PC-9 (cell line): ENCODE results near the gene TBC1D22A. TPM values are rescaled to one million over a fixed set of nuclear protein-coding genes. Genes with fewer than 3 reads are reported as not detected.

Experiments used
- BruUV-seq: library from RNA; stranded (reverse); fragments of 400-500 nt; replicated peaks from 2 replicates; lab custom pipeline; 2021; lab: Mats Ljungman, UMichigan
- CTCF ChIA-PET: fragments of 300-600 bp; sonication (Branson Sonifier 250); formaldehyde crosslinking; loops from one replicate; lab custom pipeline; 2022; ENCODE audit warnings: antibody characterized with exemption; lab: Charles Lee
- POLR2A ChIA-PET: fragments of 300-600 bp; sonication (Branson Sonifier 250); formaldehyde crosslinking; loops from one replicate; lab custom pipeline; 2022; ENCODE audit warnings: antibody characterized with exemption; ENCODE audit not compliant: unreplicated experiment; lab: Charles Lee
- DNase-seq, 2 experiments: peaks; one replicate each; pipeline versions ENCODE4 v3.0.0 to v3.0.0-alpha.2; 2015 to 2022; ENCODE audit warnings: mixed read lengths in 1 of 2
- H2AFZ ChIP-seq: fragments of 200-600 bp; sonication (generic); 2 replicates; pipeline ENCODE4 v1.8.1; 2017; ENCODE audit warnings: antibody characterized with exemption
- H3F3A ChIP-seq: fragments of 200-600 bp; sonication (generic); 2 replicates; pipeline ENCODE4 v1.8.1; 2017; ENCODE audit warnings: antibody characterized with exemption, mild to moderate bottlenecking, low read depth; ENCODE audit not compliant: insufficient read depth
- H3K27ac ChIP-seq: fragments of 200-600 bp; sonication (generic); 2 replicates; pipeline ENCODE4 v1.6.1; 2016; ENCODE audit warnings: mixed run types
- H3K27me3 ChIP-seq: fragments of 200-600 bp; sonication (generic); 2 replicates; pipeline ENCODE4 v1.6.1; 2016; ENCODE audit warnings: low read depth, mixed run types; ENCODE audit not compliant: insufficient read depth
- H3K36me3 ChIP-seq: fragments of 200-600 bp; sonication (generic); 2 replicates; pipeline ENCODE4 v1.6.1; 2016; ENCODE audit warnings: low read depth, mixed run types
- H3K4me1 ChIP-seq: fragments of 200-600 bp; sonication (generic); replicated peaks from 2 replicates; pipeline ENCODE4 v1.6.1; 2016; ENCODE audit warnings: mixed run types; ENCODE audit not compliant: insufficient read depth
- H3K4me2 ChIP-seq: fragments of 200-600 bp; sonication (generic); 2 replicates; pipeline ENCODE4 v1.6.1; 2017; ENCODE audit warnings: mixed run types
- H3K4me3 ChIP-seq: fragments of 200-600 bp; sonication (generic); 2 replicates; pipeline ENCODE4 v1.6.1; 2016; ENCODE audit warnings: mixed run types
- H3K79me2 ChIP-seq: fragments of 200-600 bp; sonication (generic); 2 replicates; pipeline ENCODE4 v1.6.1; 2017; ENCODE audit warnings: low read depth, mixed run types
- H3K9me2 ChIP-seq: fragments of 200-600 bp; sonication (generic); 2 replicates; pipeline ENCODE4 v1.8.1; 2017; ENCODE audit warnings: mild to moderate bottlenecking; ENCODE audit not compliant: insufficient read depth
- H3K9me3 ChIP-seq: fragments of 200-600 bp; sonication (generic); 2 replicates; pipeline ENCODE4 v1.8.1; 2016; ENCODE audit warnings: low read depth; ENCODE audit not compliant: insufficient read depth
- H4K20me1 ChIP-seq: fragments of 200-600 bp; sonication (generic); 2 replicates; pipeline ENCODE4 v1.8.1; 2017; ENCODE audit not compliant: insufficient read depth
- EZH2 ChIP-seq: fragments of 200-600 bp; sonication (generic); IDR thresholded peaks from 2 replicates; pipeline ENCODE4 v1.8.0; 2017; ENCODE audit warnings: antibody characterized with exemption, low read depth
- intact Hi-C: fragments of 100-400 bp; cut with micrococcal nuclease; formaldehyde crosslinking; loops from one replicate; pipeline ENCODE4 v1.10.0; 2022; ENCODE audit not compliant: unreplicated experiment
- total RNA-seq: library from RNA; stranded (reverse); gene quantifications from 2 replicates; pipeline ENCODE4 v1.2.3, GENCODE V29; 2021
- TF ChIP-seq, protein P1 (sequence below): fragments of 200-600 bp; sonication (generic); conservative IDR thresholded peaks from 2 replicates; pipeline ENCODE4 v1.6.1; 2017; ENCODE audit warnings: mixed run types, antibody characterized with exemption, mild to moderate bottlenecking, moderate library complexity

The TBC1D22A gene
- total RNA-seq, 1 experiment from 2014 or later: 40.3 TPM

DNA sequence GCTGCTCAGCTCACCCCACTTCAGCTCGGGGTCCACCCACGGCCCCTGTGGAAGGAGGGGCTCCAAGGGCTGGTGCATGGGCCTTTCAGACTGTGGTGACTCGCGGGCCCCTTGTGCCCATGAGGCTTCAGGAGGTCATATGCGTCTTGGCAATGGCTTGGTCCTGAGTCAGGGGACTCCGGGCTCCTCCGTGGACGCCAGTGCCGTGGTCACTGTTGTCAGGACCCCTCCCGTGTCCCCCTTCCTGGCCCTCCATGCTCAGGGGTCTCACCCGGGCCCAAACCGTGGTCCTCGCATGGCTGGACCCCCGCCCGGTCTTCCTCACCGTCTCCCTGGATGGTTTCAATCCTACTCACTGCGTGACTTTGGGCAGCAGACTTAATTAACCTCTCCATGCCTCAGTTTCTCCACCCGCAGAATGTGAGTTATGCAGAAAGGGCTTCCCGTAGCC lies 436.4 kb downstream of the TBC1D22A start:
- no TSS peak for BruUV-seq
- Histone ChIP-seq H3K4me1 (no peaks in the 10 kb centered on the region), H3K27me3 (peaks cover 67% of the 10 kb centered on the region), H3K27ac (no peak overlapping the region), H3K36me3 (no peaks in the 10 kb centered on the region), H3K9me3 (no peaks in the 10 kb centered on the region), H3F3A (no peaks in the 10 kb centered on the region), H2AFZ (no peak overlapping the region), H3K79me2 (no peaks in the 10 kb centered on the region), H3K9me2 (no peaks in the 10 kb centered on the region), H3K4me2 (no peak overlapping the region), H3K4me3 (no peak overlapping the region), H4K20me1 (peaks cover 11% of the 10 kb centered on the region; the same call in 1 of the 2 replicates)
- intact Hi-C loops: no loop called here
- CTCF ChIA-PET: no interaction called here
- DNase-seq: peak in 1 of 2 experiments; percentile 9
- POLR2A ChIA-PET: no interaction called here
- TF ChIP-seq, protein P1, sequence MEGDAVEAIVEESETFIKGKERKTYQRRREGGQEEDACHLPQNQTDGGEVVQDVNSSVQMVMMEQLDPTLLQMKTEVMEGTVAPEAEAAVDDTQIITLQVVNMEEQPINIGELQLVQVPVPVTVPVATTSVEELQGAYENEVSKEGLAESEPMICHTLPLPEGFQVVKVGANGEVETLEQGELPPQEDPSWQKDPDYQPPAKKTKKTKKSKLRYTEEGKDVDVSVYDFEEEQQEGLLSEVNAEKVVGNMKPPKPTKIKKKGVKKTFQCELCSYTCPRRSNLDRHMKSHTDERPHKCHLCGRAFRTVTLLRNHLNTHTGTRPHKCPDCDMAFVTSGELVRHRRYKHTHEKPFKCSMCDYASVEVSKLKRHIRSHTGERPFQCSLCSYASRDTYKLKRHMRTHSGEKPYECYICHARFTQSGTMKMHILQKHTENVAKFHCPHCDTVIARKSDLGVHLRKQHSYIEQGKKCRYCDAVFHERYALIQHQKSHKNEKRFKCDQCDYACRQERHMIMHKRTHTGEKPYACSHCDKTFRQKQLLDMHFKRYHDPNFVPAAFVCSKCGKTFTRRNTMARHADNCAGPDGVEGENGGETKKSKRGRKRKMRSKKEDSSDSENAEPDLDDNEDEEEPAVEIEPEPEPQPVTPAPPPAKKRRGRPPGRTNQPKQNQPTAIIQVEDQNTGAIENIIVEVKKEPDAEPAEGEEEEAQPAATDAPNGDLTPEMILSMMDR: no peak

DNA sequence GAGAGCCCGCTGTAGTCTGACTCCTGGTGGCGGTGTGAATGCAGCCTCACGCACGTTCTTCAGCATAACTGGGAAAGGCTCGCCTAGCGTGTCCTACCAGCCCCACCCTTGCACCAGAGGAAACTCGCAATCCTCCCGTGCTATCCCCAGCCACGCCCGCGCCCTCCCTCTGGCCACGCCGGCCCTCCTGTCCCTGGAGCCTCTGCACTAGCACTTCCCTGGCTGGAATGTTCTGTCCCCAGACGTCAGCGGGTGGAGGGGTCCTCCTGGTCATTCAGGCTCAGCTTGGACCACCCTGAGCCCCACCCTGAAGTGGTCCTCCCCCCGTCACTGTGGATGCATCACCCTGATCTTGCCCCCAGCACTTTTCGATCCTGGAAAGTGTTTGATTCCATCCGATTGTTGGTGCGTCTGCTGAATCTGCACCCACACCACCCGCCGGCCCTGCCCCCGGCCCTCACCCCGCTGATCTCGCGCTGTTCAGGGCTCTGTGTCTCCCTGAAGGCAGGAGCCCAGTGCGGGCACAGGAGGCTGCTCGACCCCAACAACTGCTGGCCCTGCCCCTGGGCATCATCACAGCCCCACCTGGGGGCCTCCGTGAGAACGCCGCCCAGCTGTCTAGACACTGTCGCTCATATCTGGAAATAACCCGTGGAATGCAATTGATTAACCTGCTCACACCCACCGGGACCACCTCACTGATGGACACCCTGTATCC lies 437.0 kb downstream of the TBC1D22A start:
- no peaks in the 10 kb centered on the region for H3K9me3 ChIP-seq
- no peaks in the 10 kb centered on the region for H3K9me2 ChIP-seq
- H3K4me1 ChIP-seq: no peaks in the 10 kb centered on the region
- DNase-seq: peak in 1 of 2 experiments; percentile 6
- no peak for TF ChIP-seq EZH2
- TF ChIP-seq, protein P1: no peak
- intact Hi-C loops: no loop called here
- H3K4me3 ChIP-seq: no peak overlapping the region
- no peak overlapping the region for H3K4me2 ChIP-seq
- no peaks in the 10 kb centered on the region for H3K79me2 ChIP-seq
- POLR2A ChIA-PET: no interaction called here
- H3K36me3 ChIP-seq: no peaks in the 10 kb centered on the region
- CTCF ChIA-PET: no interaction called here
- H2AFZ ChIP-seq: no peak overlapping the region
- H4K20me1 ChIP-seq: peaks cover 12% of the 10 kb centered on the region; the same call in 1 of the 2 replicates
- BruUV-seq: no TSS peak
- peaks cover 73% of the 10 kb centered on the region for H3K27me3 ChIP-seq
- H3F3A ChIP-seq: no peaks in the 10 kb centered on the region
- H3K27ac ChIP-seq: no peak overlapping the region

DNA sequence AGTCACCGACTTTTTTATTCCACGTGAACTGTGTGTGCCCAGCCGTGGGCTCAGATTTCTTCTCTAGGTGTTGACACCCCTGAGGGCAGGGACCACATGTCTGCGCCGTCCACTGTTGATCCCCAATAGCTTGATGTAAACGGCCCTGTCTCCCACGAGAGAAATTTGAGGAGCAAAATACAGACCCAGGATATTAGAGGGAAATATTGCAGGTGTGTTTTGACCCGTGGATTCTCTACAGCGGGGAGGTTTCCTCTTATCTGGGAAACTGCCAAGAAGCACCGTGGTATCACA lies 437.5 kb downstream of the TBC1D22A start:
- Histone ChIP-seq H4K20me1 (peaks cover 14% of the 10 kb centered on the region; the same call in 1 of the 2 replicates), H3K4me3 (no peak overlapping the region), H3K4me2 (no peak overlapping the region), H3K27ac (no peak overlapping the region), H3K9me3 (no peaks in the 10 kb centered on the region), H2AFZ (no peak overlapping the region), H3K27me3 (peaks cover 78% of the 10 kb centered on the region), H3K4me1 (no peaks in the 10 kb centered on the region), H3F3A (no peaks in the 10 kb centered on the region), H3K9me2 (no peaks in the 10 kb centered on the region), H3K36me3 (no peaks in the 10 kb centered on the region), H3K79me2 (no peaks in the 10 kb centered on the region)
- no peak for DNase-seq
- TF ChIP-seq, protein P1: no peak
- no peak for TF ChIP-seq EZH2
- intact Hi-C loops: no loop called here
- BruUV-seq: no TSS peak
- POLR2A ChIA-PET: no interaction called here
- CTCF ChIA-PET: no interaction called here
